Testis (tissue), 3 donors: ENCODE measurements around the gene KCNH5. TPM values are rescaled to one million over a fixed set of nuclear protein-coding genes. Genes with fewer than 3 reads are reported as not detected.

Source experiments
- DNase-seq: peaks from one replicate; pipeline ENCODE4 v3.0.0-alpha.2; 2019
- H3K27ac ChIP-seq, 2 donors: fragments of 200-600 bp; sonication (generic); one replicate each; pipeline ENCODE4 v1.5.1; 2019
- H3K27me3 ChIP-seq: fragments of 200-600 bp; sonication (generic); one replicate; pipeline ENCODE4 v1.5.1; 2019
- H3K36me3 ChIP-seq: fragments of 200-600 bp; sonication (generic); one replicate; pipeline ENCODE4 v1.5.1; 2017; ENCODE audit warnings: low read depth; ENCODE audit errors: missing control alignments
- H3K4me1 ChIP-seq: fragments of 200-600 bp; sonication (generic); one replicate; pipeline ENCODE4 v1.5.1; 2019
- H3K4me3 ChIP-seq, 2 donors: fragments of 200-600 bp; sonication (generic); one replicate each; pipeline ENCODE4 v1.5.1; 2017 to 2019
- H3K9me3 ChIP-seq: fragments of 200-600 bp; sonication (generic); one replicate; pipeline ENCODE4 v1.5.1; 2017
- CTCF ChIP-seq, 3 experiments: fragments of 450-650 bp in 2 of 3; fragments of 200-600 bp in 1 of 3; sonication (generic) in 1 of 3; IDR thresholded peaks; one replicate each; pipeline ENCODE4 v1.5.1; 2016 to 2019; ENCODE audit warnings: antibody characterized with exemption in 3 of 3, mild to moderate bottlenecking in 2 of 3, moderate library complexity in 1 of 3
- POLR2A ChIP-seq: fragments of 450-650 bp; IDR thresholded peaks from one replicate; pipeline ENCODE4 v1.6.1; 2017; ENCODE audit warnings: antibody characterized with exemption, mild to moderate bottlenecking, moderate library complexity
- WGBS, 2 donors: methylation state at CpG; one replicate each; pipeline ENCODE4 v1.1.5; 2018; 5-methylcytosine and 5-hydroxymethylcytosine counted together
- intact Hi-C: fragments of 100-400 bp; cut with DNase I; formaldehyde crosslinking; loops from one replicate; pipeline ENCODE4 v1.15.1; 2023; ENCODE audit warnings: low total_unique reads
- polyA plus RNA-seq: library from polyadenylated mRNA; stranded (reverse); fragments of 350-450 nt; fragmentation: Illumina TruSeq; extraction: RNeasy Lipid Tissue Mini Kit (QIAGEN cat#74804); gene quantifications from one replicate; pipeline ENCODE4 v1.2.3, GENCODE V29; 2014; ENCODE audit warnings: low read depth, low replicate concordance; ENCODE audit not compliant: insufficient read depth
- total RNA-seq, 2 donors: library from RNA; depleted of rRNA; stranded (reverse); fragments of >200 nt; gene quantifications; one replicate each; pipeline ENCODE4 v1.2.3, GENCODE V29; 2016

The KCNH5 gene
- total and polyA plus RNA-seq, 3 donors from 2014 or later, result 0.53 to 1.7 (median 0.93) TPM

GRCh38 chr14:62670526-62670925, 374.7 kb downstream of the KCNH5 start:
- H3K9me3 ChIP-seq, result no peaks in the 10 kb centered on the region
- no peak for TF ChIP-seq POLR2A
- TF ChIP-seq CTCF (IDR thresholded peaks at IDR 0.05), result no peak
- H3K36me3 ChIP-seq, result no peaks in the 10 kb centered on the region
- DNase-seq, result no peak
- WGBS, 2 donors, result 62 to 77% methylated on average over 2 of the region's 2 CpGs
- no peaks in the 10 kb centered on the region for H3K27me3 ChIP-seq
- H3K4me1 ChIP-seq, result no peaks in the 10 kb centered on the region
- H3K27ac ChIP-seq, result no peak overlapping the region
- intact Hi-C loops, result no loop called here
- no peak overlapping the region for H3K4me3 ChIP-seq

GRCh38 chr14:62667421-62667914, 377.8 kb downstream of the KCNH5 start:
- no peak for TF ChIP-seq POLR2A
- TF ChIP-seq CTCF (IDR thresholded peaks at IDR 0.05), result no peak
- 74 to 79% methylated on average over 4 of the region's 4 CpGs for WGBS, 2 donors
- intact Hi-C loops, result no loop called here

GRCh38 chr14:62665286-62665685, 380.0 kb downstream of the KCNH5 start:
- Histone ChIP-seq H3K4me3 (no peak overlapping the region), H3K27me3 (no peaks in the 10 kb centered on the region), H3K27ac (no peak overlapping the region), H3K36me3 (no peaks in the 10 kb centered on the region), H3K9me3 (no peaks in the 10 kb centered on the region), H3K4me1 (no peaks in the 10 kb centered on the region)
- DNase-seq, result no peak
- TF ChIP-seq CTCF (IDR thresholded peaks at IDR 0.05), result no peak
- TF ChIP-seq POLR2A, result no peak
- intact Hi-C loops, result no loop called here
- WGBS, 2 donors, result 41 to 52% methylated on average over 2 to 3 of the region's 3 CpGs

More at GRCh38 chr14:62667421-62667914, 377.8 kb downstream of the KCNH5 start:
- Histone ChIP-seq H3K4me3 (no peak overlapping the region), H3K36me3 (no peaks in the 10 kb centered on the region), H3K27ac (no peak overlapping the region), H3K4me1 (no peaks in the 10 kb centered on the region), H3K9me3 (no peaks in the 10 kb centered on the region), H3K27me3 (no peaks in the 10 kb centered on the region)
- DNase-seq, result no peak

- Histone ChIP-seq H3K4me3 (no peak overlapping the region), H3K9me3 (no peaks in the 10 kb centered on the region), H3K36me3 (no peaks in the 10 kb centered on the region), H3K27ac (no peak overlapping the region), H3K4me1 (no peaks in the 10 kb centered on the region), H3K27me3 (no peaks in the 10 kb centered on the region)
- WGBS, 2 donors, result 63 to 72% methylated on average over 4 of the region's 4 CpGs
- DNase-seq, result no peak
- intact Hi-C loops, result no loop called here
- no peak for TF ChIP-seq POLR2A
- TF ChIP-seq CTCF (IDR thresholded peaks at IDR 0.05), result no peak
These were observed 381.8 kb downstream of the KCNH5 start for GRCh38 chr14:62663456-62663821.

DNA sequence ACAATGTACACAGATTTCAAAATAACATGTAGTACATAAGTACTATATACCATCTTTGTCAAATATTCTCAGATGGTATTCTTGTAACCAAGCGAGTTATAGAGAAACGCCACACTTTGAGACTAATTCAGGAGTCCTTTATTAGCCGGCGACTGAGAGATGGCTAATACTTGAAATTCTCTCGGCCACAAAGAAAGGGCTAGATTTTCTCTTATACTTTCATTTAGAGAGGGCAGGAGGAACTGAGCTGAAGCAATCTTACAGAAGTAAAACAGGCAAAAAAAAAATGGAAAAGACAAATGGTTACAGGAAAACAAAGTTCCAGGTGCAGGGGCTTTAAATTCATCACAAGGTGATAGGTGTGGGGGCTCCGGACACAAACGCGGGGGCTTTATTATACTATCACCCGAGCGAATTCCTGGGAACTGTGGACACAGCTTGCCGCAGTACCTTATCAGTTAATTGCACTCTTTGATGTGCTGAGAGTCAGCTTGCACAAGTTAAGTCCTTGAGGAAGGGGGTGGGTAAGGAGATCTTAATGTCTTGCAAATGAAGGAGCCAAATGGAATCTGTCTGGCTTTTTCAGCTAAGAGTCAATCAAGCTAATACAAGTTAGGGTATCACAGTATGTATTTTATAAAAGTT, 382.3 kb downstream of the KCNH5 start:
- 20 to 39% methylated on average over 11 of the region's 11 CpGs for WGBS, 2 donors
- H3K9me3 ChIP-seq, result no peaks in the 10 kb centered on the region
- no peaks in the 10 kb centered on the region for H3K4me1 ChIP-seq
- H3K27ac ChIP-seq, result no peak overlapping the region
- H3K27me3 ChIP-seq, result no peaks in the 10 kb centered on the region
- no peak overlapping the region for H3K4me3 ChIP-seq
- no peaks in the 10 kb centered on the region for H3K36me3 ChIP-seq
- TF ChIP-seq CTCF (IDR thresholded peaks at IDR 0.05) (no peak), POLR2A (no peak)
- intact Hi-C loops, result no loop called here
- no peak for DNase-seq
